DMS153 (cell line): ENCODE measurements around the gene CCR6.

Source experiments
- DNase-seq: peaks from one replicate; lab custom pipeline; 2025; lab: John Stamatoyannopoulos, UW

The CCR6 gene

GRCh38 chr6:167119670-167120582 lies 3.0 kb upstream of the CCR6 start:
- no peak for DNase-seq

GRCh38 chr6:167120583-167120903 lies 2.4 kb upstream of the CCR6 start:
- no peak for DNase-seq

DNA sequence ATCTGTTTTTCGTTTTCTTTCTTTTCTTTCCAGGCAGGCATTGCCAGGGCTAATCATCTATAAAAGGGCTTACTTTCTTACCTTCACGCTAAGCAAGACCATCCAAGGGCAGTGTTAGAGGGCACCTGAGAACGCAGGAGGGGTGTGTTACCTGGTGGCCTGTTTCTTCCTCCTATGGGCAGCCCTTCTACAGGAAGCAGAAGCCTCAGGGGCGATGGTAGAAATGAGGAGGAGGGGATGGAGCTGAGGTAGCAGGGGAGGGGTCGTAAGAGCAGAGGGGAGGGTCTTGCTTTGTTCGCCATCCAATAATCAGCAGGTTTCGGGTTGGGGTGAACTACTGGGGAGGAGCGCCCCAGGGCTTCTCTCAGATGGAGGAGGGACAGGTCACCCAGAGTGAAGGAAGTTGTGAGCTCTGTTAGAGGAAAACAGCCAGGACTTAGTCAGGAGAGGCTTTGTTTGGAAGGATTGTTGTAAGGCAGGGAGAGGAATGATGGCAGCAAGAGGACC lies 1.5 kb upstream of the CCR6 start:
- no peak for DNase-seq

- DNase-seq, result no peak
Measured at GRCh38 chr6:167122041-167122826, 662 bp upstream of the CCR6 start.

DNA sequence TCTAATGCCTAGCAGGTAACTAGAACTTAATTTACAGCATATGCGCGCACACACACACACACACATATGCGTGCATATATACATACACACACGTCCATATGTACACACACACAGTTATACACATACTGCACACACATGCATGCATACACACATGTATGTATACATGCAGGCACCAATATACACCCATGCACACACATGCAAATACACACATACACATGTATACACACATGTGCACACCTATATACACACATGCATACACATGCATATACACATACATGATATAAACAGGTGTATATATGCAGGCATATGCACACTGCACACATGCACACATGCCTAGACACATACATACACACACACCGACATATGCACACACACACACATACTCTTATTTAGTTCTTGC lies 1.9 kb downstream of the CCR6 start:
- no peak for DNase-seq

DNA sequence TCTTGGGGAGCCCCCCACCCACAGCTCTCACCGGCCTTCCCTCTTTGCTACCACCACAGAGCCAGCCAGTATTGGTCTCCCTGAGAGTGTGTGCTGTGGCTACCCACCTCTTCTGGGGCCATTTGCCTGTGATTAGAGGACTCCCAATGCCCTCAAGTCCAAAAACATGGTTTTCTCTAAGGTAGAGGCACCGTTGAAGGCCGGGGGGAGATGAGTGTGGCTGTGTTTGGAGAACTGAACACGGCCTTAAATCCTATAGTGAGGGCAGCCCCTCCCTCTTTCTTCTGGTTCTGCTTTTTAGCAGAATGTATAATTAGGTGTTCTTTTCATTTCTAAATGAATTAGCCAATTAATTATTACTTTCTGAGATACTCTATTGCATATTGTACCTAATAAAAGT lies 2.5 kb downstream of the CCR6 start:
- DNase-seq, result no peak

DNA sequence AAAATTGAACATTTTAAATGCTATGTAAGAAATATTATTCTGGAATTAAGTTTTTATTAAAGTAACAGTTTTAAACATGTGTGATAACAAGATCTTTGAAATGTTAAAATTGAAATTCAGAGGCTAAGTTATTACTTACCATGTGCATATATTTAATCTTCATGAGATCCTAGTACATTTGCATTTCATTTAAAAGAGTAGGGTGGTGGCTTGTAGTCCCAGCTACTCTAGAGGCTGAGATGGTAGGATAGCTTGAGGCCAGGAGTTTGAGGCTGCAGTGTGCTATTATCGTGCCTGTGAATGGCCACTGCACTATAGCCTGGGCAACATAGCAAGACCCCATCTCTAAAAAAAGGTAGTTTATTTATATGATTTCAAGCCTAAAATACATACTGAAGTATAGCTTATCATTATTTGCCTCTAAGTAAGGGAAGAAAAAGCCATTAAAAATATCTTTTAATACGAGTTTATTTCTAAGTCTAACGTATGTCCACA lies 3.0 kb downstream of the CCR6 start:
- DNase-seq, result no peak

- no peak for DNase-seq
Measured at GRCh38 chr6:167127785-167128531, 5.1 kb downstream of the CCR6 start.

GRCh38 chr6:167129159-167129558 lies 6.3 kb downstream of the CCR6 start:
- DNase-seq, result no peak

DNA sequence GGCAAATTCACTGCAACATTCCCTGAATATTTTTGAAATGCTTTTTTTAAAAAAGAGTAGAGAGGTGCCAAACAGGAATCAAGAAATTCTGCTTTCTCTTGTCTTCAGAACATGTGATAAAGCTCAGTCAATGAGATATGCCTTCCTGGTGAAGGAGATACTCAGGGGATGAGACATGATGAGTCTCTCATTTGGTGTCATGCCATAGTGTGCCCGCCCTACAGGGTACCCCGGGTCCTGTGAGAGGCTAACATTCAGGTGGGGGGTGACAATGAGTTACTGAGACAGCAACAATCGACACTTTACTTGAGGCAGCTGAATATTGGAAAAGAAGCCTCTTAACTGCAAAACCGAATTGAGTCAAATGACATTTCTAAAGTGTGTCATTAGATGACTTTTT lies 6.7 kb downstream of the CCR6 start:
- no peak for DNase-seq

DNA sequence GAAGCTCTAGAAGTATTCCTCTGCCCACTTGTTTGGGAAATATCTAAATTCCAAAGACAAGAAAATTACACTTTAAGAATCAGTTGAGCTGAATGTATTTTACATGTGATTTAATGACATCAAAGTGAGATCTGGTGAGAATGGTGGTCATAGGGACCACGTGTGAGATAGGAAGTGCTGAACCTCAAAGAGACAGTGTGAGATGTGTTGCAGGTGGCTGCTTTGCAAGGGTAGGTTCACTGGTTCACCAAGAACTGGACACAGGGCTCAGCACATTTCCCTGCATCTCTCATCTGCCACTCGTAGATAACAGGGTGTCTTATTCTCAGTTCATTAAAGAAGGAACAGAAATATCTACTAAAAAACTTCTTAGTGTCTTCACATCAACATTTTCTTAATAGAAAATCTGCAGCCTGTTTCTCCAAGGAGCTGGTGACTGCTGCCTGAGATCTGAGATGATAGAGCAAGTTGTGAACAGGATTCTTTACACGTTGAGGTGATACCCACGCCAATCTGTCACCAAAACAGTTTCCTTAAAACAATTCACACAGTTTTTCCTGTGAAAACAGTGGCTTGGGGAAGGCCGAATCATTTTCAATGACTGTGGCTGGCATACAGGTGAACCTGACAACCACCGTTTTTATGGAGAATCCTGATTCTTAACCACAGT lies 7.2 kb downstream of the CCR6 start:
- no peak for DNase-seq

DNA sequence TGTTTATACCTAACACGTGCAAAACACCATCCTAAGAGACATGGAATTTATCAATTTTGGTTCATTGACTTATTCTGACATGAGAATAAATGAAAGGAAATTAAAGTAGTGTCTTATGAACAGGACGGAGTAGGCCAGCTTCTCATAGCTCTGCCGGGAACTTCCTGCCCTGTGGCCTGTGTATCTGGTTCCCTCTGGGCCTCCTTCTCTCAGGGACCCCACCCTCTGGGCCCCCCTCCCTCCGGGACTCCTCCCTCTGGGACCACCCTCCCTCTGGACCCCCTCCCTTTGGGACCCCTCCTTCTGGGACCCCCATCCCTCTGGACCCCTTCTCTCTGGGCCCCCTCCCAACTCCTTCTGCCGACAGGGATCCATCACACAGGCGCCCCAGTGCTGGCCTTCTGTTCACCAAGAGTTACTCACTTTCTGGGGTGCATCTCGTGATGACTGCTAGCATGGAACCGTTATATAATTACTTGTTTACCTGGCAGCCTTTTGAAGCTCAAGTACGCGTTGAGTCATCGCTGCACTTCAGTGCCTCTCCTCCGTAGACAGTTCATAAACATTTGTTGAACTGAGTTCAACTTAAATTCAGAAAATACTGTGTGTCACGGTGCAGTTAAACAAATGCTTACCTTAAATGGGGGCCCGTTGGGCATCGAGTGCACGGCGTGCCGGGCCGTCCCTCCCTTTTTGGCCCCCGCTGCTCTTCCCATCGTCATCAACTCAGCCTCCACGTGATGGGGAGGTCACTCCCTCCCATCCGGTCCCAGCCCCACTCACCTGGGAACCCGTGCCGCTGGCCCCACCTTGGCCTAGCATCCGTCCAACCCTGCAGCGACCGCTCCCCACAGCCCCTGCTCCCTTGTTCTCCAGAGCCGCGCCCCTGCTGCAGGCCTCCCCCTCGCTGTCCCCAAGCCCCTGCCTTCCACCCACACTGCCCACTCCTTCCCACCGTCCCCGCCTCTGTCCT lies 8.1 kb downstream of the CCR6 start:
- DNase-seq, result peak; percentile 52

- no peak for DNase-seq
Measured at GRCh38 chr6:167134448-167135328, 11.8 kb downstream of the CCR6 start.

- DNase-seq, result no peak
Measured at GRCh38 chr6:167136376-167136775, 13.5 kb downstream of the CCR6 start.

DNA sequence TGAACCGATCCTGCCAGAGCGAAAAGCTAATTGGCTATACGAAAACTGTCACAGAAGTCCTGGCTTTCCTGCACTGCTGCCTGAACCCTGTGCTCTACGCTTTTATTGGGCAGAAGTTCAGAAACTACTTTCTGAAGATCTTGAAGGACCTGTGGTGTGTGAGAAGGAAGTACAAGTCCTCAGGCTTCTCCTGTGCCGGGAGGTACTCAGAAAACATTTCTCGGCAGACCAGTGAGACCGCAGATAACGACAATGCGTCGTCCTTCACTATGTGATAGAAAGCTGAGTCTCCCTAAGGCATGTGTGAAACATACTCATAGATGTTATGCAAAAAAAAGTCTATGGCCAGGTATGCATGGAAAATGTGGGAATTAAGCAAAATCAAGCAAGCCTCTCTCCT lies 14.2 kb downstream of the CCR6 start:
- DNase-seq, result no peak

DNA sequence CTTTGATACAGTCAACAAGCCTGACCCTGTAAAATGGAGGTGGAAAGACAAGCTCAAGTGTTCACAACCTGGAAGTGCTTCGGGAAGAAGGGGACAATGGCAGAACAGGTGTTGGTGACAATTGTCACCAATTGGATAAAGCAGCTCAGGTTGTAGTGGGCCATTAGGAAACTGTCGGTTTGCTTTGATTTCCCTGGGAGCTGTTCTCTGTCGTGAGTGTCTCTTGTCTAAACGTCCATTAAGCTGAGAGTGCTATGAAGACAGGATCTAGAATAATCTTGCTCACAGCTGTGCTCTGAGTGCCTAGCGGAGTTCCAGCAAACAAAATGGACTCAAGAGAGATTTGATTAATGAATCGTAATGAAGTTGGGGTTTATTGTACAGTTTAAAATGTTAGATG lies 15.0 kb downstream of the CCR6 start:
- DNase-seq, result peak; percentile 50

DNA sequence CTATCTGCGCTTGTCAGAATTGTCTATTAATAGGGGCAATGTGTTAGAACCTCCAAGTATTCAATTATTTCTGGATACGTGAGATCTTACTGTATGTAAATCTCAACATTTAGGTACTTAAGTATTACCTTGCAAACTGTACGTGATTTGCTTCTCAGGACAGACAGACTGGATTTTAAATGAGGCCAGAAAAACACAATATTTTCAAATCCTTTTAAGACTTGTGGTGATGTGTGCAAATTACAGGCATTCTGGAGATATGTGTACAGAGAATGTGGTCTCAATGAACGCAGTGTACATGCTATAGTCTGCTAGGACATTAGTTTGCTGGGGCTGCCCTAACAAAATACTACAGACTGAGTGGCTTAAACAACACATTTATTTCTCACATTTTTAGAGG lies 16.9 kb downstream of the CCR6 start:
- DNase-seq, result no peak

DNA sequence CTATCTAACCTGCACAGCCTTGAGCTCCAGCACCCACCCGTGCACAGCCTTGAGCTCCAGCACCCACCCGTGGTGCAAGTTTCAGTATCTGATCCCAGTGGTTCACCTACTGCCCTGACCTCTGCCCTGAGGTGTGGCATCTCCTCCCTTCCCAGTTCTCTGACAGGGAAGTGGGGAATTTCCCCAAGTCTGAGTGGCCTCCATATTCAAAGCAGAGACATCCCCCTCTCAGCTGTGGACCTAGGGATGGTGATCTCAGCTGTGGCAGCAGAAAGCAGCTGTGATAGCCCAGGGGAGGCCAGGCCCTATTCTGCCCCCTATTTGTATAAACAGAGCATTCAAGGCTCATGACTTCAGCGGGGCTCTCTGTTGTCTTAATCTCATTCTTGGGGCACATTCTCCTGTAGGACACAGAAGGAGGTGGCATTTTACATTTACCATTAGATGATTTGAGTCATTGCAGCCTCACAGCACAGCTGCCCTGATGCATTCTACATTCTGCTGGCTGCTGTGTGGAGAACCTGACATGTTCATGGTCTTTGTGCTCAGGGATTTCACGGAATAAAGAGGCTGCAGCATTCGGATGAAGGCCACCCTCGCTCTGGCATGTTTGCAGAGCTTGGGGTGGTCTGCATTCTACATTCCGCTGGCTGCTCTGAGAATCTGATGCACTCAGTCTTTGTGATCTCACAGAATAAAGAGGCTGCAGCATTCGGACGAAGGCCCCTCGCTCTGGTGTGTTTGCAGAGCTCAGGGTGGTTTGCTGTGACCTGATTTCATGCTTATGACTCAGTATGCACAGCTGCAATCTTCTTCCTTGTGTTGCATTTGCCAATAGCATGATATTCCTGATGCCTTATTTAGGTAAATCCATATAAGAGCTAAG lies 17.9 kb downstream of the CCR6 start:
- no peak for DNase-seq
